Smooth muscle cell (in vitro differentiated cells): ENCODE data around the gene OR52E5. TPM values are rescaled to one million over a fixed set of nuclear protein-coding genes. Genes with fewer than 3 reads are reported as not detected.
A peak's percentile ranks its signal among the peaks of the same experiment; 100 is the strongest.

Experiments
- DNase-seq: peaks from one replicate; lab custom pipeline; 2025; ENCODE audit not compliant: unreplicated experiment; lab: John Stamatoyannopoulos, UW
- H2AFZ ChIP-seq: fragments of 200-600 bp; sonication (generic); 2 replicates; pipeline ENCODE4 v1.6.0; 2016; ENCODE audit warnings: antibody characterized with exemption, low read depth, mild to moderate bottlenecking
- H3F3A ChIP-seq: fragments of 200-600 bp; sonication (generic); 2 replicates; pipeline ENCODE4 v1.6.0; 2017; ENCODE audit warnings: antibody characterized with exemption, low read depth
- H3K27ac ChIP-seq: fragments of 200-600 bp; sonication (generic); 2 replicates; pipeline ENCODE4 v1.5.1; 2016; ENCODE audit warnings: low read depth, mild to moderate bottlenecking
- H3K27me3 ChIP-seq: fragments of 200-600 bp; sonication (generic); 2 replicates; pipeline ENCODE4 v1.6.1; 2016; ENCODE audit warnings: low read depth, mild to moderate bottlenecking
- H3K36me3 ChIP-seq: fragments of 200-600 bp; sonication (generic); 2 replicates; pipeline ENCODE4 v1.5.1; 2016; ENCODE audit warnings: low read depth
- H3K4me1 ChIP-seq: fragments of 200-600 bp; sonication (generic); 2 replicates; pipeline ENCODE4 v1.5.1; 2016; ENCODE audit warnings: low read depth
- H3K4me2 ChIP-seq: fragments of 200-600 bp; sonication (generic); 2 replicates; pipeline ENCODE4 v1.6.0; 2016; ENCODE audit warnings: mild to moderate bottlenecking
- H3K4me3 ChIP-seq: fragments of 200-600 bp; sonication (generic); 2 replicates; pipeline ENCODE4 v1.5.1; 2016; ENCODE audit warnings: mild to moderate bottlenecking
- H3K79me2 ChIP-seq: fragments of 200-600 bp; sonication (generic); 2 replicates; pipeline ENCODE4 v1.6.0; 2016; ENCODE audit warnings: low read depth, mild to moderate bottlenecking
- H3K9ac ChIP-seq: fragments of 200-600 bp; sonication (generic); 2 replicates; pipeline ENCODE4 v1.6.0; 2016; ENCODE audit warnings: low read depth
- H3K9me3 ChIP-seq: fragments of 200-600 bp; sonication (generic); replicated peaks from 2 replicates; pipeline ENCODE4 v1.5.1; 2016; ENCODE audit warnings: low read depth
- H4K20me1 ChIP-seq: fragments of 200-600 bp; sonication (generic); 2 replicates; pipeline ENCODE4 v1.6.0; 2016; ENCODE audit warnings: low read depth
- CTCF ChIP-seq: fragments of 200-600 bp; sonication (generic); IDR thresholded peaks from 2 replicates; pipeline ENCODE4 v1.5.1; 2017; ENCODE audit warnings: borderline replicate concordance, mild to moderate bottlenecking, antibody characterized with exemption; ENCODE audit not compliant: insufficient read depth, poor library complexity, severe bottlenecking
- WGBS: methylation state at CpG from one replicate; pipeline ENCODE4 v1.1.7; 2016; ENCODE audit warnings: low lambda C conversion rate; 5-methylcytosine and 5-hydroxymethylcytosine counted together
- polyA plus RNA-seq: library from polyadenylated mRNA; unstranded; fragments of >200 nt; fragmentation: Nextera tagmentation; extraction: Ambion mirVana; gene quantifications from 2 replicates; pipeline ENCODE4 v1.2.1, GENCODE V29; 2016
- total RNA-seq: library from RNA; depleted of rRNA; stranded (reverse); fragments of >200 nt; gene quantifications from 2 replicates; pipeline ENCODE4 v1.2.3, GENCODE V29; 2014

OR52E5 gene
- total and polyA plus RNA-seq, 2 experiments from 2014 or later: not detected

GRCh38 chr11:5923794-5924193, 30.8 kb downstream of the OR52E5 start:
- Histone ChIP-seq H3K27ac (peak overlapping the region; percentile 19), H3K27me3 (no peaks in the 10 kb centered on the region), H4K20me1 (no peaks in the 10 kb centered on the region), H3K4me2 (no peak overlapping the region), H3F3A (no peaks in the 10 kb centered on the region), H3K9me3 (no peaks in the 10 kb centered on the region), H3K79me2 (no peaks in the 10 kb centered on the region), H2AFZ (no peak overlapping the region), H3K9ac (no peak overlapping the region), H3K4me3 (no peak overlapping the region), H3K4me1 (no peaks in the 10 kb centered on the region), H3K36me3 (no peaks in the 10 kb centered on the region)
- DNase-seq: no peak
- TF ChIP-seq CTCF: no peak

GRCh38 chr11:5928271-5928670, 35.3 kb downstream of the OR52E5 start:
- Histone ChIP-seq H3K79me2 (no peaks in the 10 kb centered on the region), H2AFZ (no peak overlapping the region), H3K27ac (no peak overlapping the region), H3F3A (no peaks in the 10 kb centered on the region), H3K4me2 (no peak overlapping the region), H3K4me3 (no peak overlapping the region), H3K27me3 (no peaks in the 10 kb centered on the region), H3K36me3 (no peaks in the 10 kb centered on the region), H4K20me1 (no peaks in the 10 kb centered on the region), H3K9me3 (no peaks in the 10 kb centered on the region), H3K9ac (no peak overlapping the region), H3K4me1 (no peaks in the 10 kb centered on the region)
- no peak for TF ChIP-seq CTCF
- no peak for DNase-seq
- 97% methylated on average over 17 of the region's 17 CpGs for WGBS

- WGBS: 86% methylated on average over 15 of the region's 15 CpGs
- no peak overlapping the region for H3K4me3 ChIP-seq
- H3K9ac ChIP-seq: no peak overlapping the region
- H3K27me3 ChIP-seq: no peaks in the 10 kb centered on the region
- no peaks in the 10 kb centered on the region for H3K79me2 ChIP-seq
- no peaks in the 10 kb centered on the region for H3K9me3 ChIP-seq
- H3K4me2 ChIP-seq: no peak overlapping the region
- H2AFZ ChIP-seq: no peak overlapping the region
- no peak for TF ChIP-seq CTCF
- H3K36me3 ChIP-seq: no peaks in the 10 kb centered on the region
- H3K27ac ChIP-seq: no peak overlapping the region
- DNase-seq: no peak
- no peaks in the 10 kb centered on the region for H4K20me1 ChIP-seq
- no peaks in the 10 kb centered on the region for H3F3A ChIP-seq
- no peaks in the 10 kb centered on the region for H3K4me1 ChIP-seq
Observed at GRCh38 chr11:5928811-5929210, 35.8 kb downstream of the OR52E5 start.

GRCh38 chr11:5929571-5930368, 36.8 kb downstream of the OR52E5 start:
- no peaks in the 10 kb centered on the region for H3K79me2 ChIP-seq
- 92% methylated on average over 26 of the region's 31 CpGs for WGBS
- no peaks in the 10 kb centered on the region for H3K27me3 ChIP-seq
- H3K9ac ChIP-seq: no peak overlapping the region
- no peak overlapping the region for H3K27ac ChIP-seq
- no peak for TF ChIP-seq CTCF
- no peaks in the 10 kb centered on the region for H3K9me3 ChIP-seq
- H3K36me3 ChIP-seq: no peaks in the 10 kb centered on the region
- H4K20me1 ChIP-seq: no peaks in the 10 kb centered on the region
- H3K4me2 ChIP-seq: no peak overlapping the region
- no peak for DNase-seq
- H3K4me3 ChIP-seq: no peak overlapping the region
- no peaks in the 10 kb centered on the region for H3K4me1 ChIP-seq
- no peaks in the 10 kb centered on the region for H3F3A ChIP-seq
- H2AFZ ChIP-seq: no peak overlapping the region
